Daoy (cell line): ENCODE data around the gene SMC4. TPM values are rescaled to one million over a fixed set of nuclear protein-coding genes. Genes with fewer than 3 reads are reported as not detected.

Source experiments
- DNase-seq: peaks from one replicate; pipeline ENCODE4 v3.0.0-alpha.2; 2015; ENCODE audit warnings: low read depth
- total RNA-seq: library from RNA; depleted of rRNA; stranded (reverse); fragments of >200 nt; shearing (Covaris generic); gene quantifications from 2 replicates; pipeline ENCODE4 v1.2.3, GENCODE V29; 2014

Gene SMC4
- total RNA-seq, 1 experiment from 2014 or later: 140 TPM

DNA sequence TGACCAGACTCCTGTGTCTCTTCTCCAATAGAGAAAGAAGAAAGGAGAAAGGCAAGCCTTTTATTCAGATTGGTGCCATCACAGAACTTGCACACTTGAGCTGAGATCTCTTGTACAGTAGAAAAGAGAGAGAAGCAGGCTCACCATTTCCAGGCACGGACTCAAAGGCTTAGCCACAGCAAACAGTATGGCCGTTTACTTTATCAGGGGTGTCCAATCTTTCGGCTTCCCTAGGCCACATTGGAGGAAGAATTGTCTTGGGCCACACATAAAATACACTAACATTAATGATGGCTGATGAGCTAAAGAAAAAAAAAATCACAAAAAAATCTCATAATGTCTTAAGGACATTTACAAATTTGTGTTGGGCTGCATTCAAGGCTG lies 5.4 kb upstream of the SMC4 start:
- DNase-seq: no peak

DNA sequence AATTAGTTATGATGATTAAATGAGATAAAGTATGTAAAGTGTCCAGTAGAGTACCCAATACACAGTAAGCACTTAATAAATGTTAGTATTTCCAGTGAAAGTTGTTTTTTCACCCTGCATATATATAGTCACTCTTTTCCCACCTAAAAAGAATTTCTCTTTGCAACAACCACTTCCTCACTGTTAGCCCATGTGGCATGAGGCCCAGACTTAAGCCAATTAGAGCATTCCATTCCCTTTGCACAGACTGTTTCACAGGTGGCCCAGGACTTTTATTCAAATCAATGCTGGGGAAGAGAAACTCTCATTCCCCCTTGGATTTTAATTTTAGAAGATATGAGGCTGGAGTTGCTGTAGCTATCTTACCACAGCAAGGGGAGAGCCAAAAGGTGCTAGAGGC lies 4.2 kb upstream of the SMC4 start:
- DNase-seq: peak; percentile 80

DNA sequence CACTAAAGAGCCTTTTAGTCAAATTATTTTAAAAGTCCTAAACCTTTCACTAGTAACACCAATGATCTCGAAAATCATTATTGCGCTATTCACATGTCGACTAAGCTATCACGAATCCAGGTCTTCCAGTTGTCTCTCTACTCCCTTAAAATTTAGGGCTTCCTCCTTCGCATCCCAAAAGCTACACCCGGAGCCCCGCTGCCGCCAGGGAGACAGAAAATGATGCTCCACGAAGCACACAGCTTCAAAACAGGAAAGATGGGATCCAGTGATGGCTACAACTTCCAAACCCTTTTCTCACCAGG lies 678 bp upstream of the SMC4 start:
- DNase-seq: no peak

DNA sequence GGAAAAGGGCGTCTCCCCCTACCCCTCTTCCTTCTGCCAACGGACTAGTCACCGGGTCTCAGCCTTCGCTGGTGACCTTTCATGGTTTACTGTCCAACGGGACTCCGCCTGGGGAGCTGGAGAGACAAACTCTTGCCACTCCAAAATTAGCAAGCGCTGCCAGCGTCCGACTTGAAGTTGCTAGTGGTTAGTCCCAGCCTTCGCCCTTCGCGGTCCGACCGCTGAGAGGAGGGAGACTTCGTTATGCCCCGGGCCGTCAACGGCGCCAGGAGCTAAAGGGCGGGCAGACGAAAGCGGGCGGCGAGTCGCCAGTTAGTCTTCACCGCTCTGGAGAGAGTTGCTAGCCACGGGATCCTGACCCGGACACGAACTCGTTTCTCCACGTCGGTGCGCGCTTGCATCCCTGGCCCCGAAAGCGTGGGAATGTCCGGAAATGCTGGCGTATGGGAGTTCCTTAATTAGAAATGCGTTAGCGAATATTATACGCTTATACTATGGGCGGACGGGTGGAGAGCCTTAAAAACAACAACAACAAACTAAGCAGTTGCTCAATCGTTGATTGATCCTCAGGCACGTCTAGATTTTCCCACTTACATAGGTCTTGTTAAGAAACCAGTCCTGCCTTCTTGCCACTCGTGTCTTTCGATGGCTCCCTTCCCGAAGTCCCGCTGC lies 716 bp downstream of the SMC4 start:
- peak; percentile 56 for DNase-seq

DNA sequence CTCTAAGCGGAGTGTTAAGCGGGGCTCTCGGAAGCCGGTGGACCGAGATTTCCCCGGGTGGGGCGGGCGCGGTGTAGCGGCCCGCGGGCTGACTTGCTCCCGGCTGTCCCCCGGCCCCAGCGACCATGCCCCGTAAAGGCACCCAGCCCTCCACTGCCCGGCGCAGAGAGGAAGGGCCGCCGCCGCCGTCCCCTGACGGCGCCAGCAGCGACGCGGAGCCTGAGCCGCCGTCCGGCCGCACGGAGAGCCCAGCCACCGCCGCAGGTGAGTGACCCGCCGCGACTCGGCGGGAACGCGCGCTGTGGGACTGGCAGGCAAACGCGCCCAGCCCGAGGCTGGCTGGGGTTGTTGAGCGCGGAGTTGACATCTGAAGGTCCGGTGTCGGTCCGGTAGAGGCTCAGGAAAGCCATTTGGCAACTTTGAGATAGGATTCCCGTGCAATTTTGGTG lies 1.3 kb downstream of the SMC4 start:
- peak; percentile 28 for DNase-seq

DNA sequence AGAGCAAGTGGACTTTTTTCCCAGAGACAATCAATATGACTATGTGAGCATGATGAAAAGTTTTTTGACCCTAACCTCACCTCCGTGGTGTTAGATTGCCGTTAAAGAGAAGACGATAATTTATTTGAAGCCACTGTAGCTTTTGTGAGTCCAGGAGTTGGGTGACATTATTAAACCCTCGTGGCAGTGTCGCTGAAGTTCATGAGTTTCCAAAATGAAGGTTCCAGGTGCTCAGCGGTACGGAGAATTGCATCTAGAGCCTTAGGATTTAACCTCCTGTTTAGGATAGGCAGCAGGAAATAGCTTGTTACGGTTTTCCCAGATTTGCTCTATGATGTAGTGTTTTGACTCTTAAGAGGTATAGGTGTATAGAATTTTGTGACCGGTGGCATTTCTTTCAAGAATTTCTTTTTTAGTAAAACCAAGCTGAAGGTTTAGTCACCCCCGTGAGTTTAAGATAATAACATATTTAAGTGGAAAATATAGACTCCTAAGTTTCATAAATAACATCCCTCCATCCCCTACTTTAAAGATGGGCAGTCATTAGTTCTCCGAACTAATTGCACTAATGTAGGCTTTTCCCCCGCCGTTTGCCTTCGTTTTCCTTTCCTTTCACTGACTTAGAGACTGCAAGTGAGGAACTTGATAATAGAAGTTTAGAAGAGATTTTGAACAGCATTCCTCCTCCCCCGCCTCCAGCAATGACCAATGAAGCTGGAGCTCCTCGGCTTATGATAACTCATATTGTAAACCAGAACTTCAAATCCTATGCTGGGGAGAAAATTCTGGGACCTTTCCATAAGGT lies 2.0 kb downstream of the SMC4 start:
- DNase-seq: peak; percentile 52

DNA sequence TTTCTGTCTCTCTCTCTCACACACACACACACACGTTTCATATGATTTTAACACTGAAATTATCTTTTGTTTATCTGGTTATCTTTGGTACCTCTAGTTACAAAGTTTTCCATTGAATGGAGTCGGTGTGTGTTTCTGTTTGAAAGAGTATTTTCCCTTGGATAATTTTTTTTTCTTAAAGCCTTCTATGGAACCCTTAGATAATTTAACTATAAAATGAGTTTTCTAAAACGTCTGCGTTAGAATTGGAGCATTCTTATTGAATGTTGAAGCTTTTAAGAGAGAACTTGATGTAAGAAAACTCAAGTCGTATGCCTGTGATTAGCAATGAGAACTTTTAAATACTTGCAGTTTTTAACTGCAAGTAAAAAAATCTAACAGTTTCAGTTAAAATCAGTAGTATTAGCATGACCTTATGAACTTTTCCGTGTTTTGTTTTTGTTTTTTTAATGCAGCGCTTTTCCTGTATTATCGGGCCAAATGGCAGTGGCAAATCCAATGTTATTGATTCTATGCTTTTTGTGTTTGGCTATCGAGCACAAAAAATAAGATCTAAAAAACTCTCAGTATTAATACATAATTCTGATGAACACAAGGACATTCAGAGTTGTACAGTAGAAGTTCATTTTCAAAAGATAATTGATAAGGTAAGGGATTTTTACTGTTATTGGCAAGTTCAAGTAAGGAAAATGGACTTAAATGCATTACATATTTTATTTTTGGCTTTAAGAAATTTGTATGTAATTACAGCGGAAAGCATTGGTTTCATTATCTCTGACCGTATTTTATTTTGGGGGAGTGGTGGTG lies 3.0 kb downstream of the SMC4 start:
- DNase-seq: no peak

DNA sequence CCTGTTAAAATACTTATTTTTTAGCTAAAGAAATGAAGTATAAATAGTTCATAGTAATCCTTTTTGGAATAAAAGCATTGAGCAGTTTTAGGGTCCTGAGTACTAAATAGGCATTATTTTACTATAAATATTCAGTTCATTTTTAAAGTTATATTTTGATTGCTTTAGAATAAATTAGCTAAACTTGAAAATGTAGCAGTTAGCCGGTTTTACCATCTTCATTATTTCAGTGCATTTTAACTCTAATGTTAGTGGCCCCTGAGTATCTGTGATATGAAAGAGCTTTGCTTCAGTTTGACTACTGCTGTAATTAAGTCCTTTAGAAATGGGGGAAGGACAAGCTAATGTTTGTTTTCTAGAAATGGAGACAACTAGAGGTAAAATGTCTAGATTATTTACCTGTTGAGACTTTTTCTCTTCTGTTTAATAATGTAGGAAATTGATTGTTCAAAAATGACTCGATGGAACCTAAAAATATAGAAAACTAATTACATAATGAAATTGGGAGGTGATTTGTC lies 3.6 kb downstream of the SMC4 start:
- no peak for DNase-seq

DNA sequence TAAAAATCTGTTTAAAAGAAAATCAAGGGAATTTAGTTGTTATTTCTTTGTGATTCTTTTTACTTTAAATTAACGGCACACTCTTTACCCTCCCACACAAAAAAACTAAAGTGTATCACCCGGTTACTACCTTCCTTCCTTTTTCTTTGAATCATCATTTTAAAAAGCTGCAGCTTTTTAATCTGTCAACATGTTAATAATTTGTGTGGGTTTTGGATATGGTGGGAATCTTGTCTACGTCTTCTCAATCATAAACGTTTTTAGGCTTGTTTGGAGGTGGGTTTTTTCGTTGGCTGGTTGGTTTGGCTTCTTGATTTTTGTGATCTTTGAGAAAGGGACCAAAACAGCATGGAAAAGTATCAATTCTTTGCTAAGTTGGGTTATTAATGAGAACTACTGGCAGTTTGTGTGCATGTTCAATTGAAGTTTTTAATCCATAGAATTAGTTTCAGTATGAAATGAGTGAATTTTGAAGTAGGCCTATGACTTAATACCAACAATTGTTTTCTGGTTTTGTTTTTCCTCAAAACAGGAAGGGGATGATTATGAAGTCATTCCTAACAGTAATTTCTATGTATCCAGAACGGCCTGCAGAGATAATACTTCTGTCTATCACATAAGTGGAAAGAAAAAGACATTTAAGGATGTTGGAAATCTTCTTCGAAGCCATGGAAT lies 4.5 kb downstream of the SMC4 start:
- no peak for DNase-seq

DNA sequence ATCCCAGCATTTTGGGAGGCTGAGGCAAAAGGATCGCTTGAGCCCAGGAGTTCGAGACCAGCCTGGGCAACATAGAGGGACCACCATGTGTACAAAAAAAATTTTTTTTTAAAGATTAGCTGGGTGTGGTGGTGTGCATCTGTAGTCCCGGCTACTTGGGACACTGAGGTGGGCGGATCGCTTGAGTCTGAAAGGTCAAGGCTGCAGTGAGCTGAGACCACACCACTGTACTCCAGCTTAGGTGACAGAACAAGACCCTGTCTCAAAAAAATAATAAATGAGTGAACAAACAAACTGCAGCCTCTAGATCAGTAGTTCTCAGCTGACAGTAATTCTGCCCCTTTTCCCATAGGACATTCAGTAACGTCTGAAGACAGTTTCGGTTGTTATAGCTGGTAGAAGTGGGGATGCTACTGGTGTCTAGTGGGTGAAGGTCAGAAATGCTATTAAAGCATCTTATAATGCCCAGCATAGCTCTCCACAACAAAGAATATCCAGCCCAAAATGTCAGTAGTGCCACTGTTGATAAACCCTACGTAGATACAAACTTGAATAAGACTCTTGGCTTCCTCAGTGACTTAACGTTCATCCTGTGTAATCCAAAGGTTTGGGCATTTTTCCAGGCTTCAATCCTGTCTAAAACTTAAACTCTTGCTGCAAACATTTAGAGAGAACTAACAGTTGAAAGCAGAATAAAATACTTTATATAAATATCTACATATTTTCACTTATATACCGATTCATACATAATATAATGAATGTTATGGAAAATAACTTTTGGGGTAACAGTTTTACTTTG lies 10.6 kb downstream of the SMC4 start:
- no peak for DNase-seq

DNA sequence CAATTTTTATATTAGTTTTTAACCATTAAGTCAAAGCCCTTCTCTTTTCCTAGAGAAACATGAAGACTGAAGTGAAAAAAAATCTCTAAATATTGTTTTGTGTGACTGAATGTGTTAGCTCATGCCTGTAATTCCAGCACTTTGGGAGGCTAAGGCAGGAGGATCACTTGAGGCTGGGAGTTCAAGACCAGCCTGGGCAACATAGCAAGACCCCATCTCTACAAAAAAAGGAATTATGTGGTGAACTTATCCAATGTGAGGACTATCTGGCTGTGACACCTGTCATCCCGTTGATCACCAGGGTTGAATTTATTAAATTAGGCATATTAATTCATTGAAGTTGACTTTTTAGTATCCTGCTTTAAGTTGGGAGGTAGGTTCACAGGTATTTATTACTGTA lies 13.0 kb downstream of the SMC4 start:
- DNase-seq: no peak

DNA sequence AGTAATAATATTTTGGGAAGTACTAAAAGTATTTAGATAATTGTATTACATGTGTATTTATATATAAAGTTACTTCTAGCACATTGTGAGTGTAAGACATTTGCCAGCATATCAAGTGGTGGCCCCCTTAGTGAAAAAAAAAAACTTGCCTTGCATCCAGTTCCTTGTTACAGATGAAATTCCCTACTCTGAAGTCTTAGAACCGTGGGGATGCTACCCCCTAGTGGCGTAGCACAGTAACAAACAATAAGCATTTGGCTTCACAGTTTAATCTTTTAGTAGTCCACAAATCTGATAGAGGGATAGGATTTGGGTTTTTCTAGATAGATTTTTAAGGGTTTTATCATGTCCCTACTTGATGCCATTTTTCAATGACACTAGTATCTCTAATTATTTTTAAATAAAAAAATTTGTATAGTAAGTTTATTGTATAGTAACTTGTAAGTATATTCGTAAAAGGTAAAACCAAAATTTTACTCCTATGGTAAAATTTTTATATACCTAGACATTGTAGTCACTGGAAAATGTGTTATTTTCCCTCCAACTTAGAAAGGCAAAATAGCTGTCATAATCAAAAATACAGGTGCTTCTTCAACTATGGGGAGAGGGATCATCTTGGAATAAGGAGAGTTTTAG lies 14.3 kb downstream of the SMC4 start:
- peak; percentile 66 for DNase-seq

DNA sequence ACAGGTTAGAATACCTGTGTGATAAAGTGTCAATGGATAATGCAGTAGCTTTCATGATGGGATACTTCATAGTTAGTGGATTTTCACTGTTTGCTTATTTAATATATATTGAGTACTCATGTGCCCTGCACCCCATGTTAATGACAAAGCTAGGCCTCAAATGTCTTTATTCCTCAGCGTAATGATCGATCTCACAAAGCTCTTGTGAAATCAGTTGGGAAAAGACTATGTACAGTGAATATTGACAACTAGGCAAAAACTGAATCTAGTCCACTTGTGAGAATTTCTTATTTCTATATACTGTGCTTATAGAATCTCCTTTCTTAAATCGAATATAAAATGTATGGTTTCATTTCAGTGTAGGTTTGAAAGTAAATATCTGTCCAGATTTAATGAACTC lies 17.9 kb downstream of the SMC4 start:
- no peak for DNase-seq

DNA sequence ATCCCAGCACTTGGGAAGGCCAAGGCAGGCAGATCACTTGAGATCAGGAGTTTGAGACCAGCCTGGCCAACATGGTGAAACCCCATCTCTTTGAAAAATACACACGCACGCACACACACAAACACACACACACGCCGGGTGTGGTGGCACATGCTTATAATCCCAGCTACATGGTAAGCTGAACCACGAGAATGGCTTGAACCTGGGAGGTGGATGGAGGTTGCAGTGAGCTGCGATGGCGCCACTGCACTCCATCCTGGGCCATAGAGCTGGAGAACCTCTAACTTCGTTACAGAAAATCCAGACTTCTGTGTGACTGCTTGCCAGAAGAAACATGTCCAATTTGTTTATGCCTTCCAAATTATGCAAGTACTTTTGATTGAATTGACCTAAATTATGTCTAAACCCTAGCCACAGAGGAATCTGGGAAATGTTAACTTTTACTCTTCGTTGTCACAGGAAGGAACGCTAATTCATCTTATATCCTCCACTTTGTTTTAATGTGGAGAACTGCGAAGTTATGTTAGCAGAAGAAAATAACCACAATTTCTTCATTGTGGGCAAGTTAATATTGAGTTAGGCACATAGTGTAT lies 28.5 kb downstream of the SMC4 start:
- no peak for DNase-seq

DNA sequence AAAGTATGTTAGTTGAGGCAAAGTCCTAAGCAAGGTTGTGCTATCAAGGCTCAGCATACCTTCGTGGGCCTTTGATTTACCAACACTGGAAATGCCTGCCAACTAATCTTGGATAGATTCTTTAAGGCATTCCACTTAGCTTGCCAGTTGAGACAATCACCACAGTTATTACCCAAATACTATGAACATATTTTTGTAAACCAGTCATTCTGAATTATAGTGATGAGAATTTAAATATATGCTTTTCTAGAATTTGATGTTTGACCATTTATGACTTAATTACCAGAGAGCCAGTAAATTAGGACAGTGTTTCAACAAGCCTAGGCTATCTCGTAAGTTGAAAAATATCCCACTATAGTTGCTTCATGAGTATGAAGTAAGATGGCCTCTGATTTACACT lies 34.6 kb downstream of the SMC4 start:
- no peak for DNase-seq

DNA sequence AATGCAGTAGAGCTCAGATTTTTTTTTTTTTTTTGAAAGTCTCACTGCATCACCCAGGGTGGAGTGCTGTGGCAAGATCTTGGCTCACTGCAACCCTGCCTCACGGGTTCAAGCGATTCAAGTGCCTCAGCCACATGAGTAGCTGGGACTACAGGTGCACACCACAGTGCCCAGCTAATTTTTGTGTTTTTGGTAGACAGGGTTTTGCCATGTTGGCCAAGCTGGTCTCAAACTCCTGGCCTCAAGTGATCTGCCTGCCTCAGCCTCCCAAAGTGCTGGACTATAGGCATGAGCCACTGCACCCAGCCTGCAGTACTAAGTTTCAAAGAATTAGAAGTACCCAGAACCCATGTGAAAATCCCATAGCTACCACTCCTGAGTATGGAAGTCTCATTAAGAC lies 35.6 kb downstream of the SMC4 start:
- no peak for DNase-seq

DNA sequence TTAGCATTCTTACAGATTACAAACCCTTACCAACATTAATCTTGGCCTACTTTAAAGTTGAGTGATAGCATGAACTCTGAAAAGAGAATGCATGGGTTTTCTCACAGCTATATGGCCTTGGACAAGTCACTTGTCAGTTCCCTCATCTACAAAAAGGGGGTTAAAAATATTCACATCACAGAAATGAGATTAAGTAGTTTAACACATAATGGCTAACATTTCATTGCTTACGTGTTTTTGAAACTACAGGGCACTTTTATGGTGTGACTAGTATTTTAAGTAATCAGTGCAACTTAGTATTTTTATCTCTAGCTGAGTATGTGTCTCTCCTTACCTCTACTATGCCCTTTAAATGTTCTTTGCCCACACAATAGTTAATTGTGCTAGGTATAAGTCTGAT lies 36.3 kb downstream of the SMC4 start:
- DNase-seq: no peak

DNA sequence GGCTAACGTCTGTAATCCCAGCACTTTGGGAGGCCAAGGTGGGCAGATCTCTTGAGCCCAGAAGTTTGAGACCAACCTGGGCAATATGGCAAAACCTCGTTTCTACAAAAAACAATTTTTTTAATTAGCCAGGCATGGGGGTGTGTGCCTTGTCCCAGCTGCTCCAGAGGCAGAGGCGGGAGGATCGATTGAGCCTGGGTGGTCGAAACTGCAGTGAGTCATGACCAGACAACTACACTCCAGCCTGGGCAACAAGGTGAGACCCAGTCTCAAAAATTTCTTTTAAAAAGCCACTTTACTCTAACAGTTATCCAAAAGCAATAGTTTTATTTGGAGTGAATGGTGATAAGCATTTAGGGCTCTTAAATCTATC lies 37.6 kb downstream of the SMC4 start:
- no peak for DNase-seq

DNA sequence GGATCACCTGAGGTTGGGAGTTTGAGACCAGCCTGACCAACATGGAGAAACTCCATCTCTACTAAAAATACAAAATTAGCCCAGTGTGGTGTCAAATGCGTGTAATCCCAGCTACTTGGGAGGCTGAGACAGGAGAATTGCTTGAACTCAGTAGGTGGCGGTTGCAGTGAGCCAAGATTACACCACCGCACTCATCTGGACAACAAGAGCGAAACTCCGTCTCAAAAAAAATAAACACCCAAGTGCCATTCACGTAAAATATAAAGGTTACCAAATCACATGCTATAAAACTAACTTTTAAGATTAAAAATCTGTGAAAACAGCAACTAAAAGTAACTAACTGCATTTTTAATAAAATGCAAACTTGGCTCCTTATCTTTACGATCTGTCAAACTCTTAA lies 41.2 kb downstream of the SMC4 start:
- no peak for DNase-seq

DNA sequence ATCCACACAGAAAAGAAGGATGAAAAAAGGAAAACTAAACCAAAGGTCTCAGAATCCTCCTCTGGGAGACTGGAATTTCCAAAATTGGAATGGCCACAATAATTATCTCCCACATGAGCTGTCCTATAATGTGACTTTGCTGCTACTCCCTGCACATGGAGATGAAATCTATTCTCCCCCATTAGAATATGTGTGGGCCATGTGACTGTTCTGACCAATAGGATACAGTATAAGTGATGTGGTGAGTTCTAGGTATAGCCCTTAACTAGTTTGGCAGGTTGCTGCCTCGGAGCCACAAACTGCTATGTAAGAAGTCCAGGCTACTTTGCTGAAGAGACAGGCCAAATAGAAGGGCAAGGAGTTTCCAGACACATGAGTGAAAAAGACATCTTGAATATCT lies 45.0 kb downstream of the SMC4 start:
- no peak for DNase-seq
